Suppressor macrophage treated with lipopolysaccharide for 4 hours (primary cell): Measurements from ENCODE around the gene ELMO3.

ENCODE experiments used
- DNase-seq: peaks from one replicate; pipeline ENCODE4 v3.0.0-alpha.2; 2020

The ELMO3 gene, protein sequence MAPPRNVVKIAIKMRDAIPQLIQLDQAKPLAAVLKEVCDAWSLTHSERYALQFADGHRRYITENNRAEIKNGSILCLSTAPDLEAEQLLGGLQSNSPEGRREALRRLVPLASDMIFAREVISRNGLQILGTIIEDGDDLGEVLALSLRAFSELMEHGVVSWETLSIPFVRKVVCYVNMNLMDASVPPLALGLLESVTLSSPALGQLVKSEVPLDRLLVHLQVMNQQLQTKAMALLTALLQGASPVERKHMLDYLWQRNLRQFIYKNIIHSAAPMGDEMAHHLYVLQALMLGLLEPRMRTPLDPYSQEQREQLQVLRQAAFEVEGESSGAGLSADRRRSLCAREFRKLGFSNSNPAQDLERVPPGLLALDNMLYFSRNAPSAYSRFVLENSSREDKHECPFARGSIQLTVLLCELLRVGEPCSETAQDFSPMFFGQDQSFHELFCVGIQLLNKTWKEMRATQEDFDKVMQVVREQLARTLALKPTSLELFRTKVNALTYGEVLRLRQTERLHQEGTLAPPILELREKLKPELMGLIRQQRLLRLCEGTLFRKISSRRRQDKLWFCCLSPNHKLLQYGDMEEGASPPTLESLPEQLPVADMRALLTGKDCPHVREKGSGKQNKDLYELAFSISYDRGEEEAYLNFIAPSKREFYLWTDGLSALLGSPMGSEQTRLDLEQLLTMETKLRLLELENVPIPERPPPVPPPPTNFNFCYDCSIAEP

DNA sequence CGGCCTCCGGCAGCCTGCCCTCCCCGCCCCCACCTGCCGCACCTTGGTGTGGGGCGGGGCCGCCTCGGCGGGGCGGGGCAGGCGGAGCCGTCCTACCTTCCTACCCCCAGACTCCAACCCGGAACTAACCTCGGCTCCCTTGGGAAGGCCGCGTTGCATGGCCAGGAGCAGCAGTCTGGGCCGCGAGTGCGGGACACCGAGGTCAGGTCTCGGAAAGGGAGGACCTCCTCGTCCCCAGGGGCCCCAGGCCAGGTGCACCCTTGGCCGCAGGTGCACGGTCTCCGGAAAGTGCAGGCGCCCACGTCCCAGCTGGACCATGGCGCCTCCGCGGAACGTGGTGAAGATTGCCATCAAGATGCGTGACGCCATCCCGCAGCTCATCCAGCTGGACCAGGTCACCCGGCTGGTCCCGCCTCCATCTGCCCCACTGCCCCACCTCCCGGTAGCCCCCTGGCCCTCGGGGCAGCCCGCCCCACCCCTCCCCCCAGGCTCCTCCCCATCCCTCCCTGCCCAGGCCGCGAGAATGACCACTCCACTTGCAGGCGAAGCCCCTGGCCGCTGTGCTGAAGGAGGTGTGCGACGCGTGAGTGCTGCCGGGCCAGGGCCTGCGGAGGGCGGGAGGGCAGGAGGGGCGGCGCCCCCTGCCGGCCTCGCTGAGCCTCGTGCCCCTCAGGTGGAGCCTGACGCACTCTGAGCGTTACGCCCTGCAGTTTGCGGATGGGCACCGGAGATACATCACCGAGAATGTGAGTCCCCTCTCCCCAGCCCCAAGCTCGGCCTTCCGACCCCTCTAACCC lies at the start of gene ELMO3:
TSS of gene ELMO3 (plus strand) at position 121 of the 797 bp plus-strand sequence. CDS start at position 317, 196 bp downstream.
- DNase-seq, result no peak

DNA sequence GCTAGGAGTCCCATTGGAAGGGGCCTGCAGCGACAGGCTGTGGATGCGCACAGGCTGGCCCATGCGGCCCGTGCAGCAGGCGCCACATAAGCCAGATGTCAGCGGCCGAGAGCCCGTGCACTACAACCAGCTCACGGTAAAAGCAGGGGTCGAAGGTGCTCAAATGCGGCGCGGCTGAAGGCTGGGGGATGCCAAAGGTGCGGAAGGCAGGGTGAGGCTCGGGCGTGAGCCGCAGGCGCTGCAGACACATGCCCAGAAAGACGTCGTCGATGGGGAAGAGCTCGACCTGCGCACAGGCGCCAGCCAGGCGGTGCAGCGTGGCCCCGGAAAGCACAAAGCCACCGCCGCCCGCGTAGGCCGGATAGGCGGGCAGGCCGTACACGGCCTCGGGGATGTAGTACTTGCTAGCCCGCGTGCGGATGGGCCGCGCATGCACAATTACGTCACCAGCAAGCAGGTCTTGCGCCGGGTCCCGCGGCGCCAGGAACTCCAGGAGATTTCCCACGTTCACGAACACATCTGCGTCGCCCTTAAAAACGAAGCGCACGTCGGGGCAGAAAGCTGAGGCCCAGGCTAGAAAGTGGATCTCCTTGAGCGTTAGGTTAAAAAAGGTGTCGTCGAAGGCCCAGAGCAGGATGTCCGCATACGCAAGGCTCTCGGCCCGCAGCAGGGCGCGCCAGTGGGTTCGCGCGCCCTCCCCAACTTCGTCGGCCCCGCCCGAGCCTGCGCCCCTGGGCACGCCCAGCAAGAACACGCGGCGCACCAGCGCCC lies 49.5 kb upstream of the ELMO3 start:
- no peak for DNase-seq

DNA sequence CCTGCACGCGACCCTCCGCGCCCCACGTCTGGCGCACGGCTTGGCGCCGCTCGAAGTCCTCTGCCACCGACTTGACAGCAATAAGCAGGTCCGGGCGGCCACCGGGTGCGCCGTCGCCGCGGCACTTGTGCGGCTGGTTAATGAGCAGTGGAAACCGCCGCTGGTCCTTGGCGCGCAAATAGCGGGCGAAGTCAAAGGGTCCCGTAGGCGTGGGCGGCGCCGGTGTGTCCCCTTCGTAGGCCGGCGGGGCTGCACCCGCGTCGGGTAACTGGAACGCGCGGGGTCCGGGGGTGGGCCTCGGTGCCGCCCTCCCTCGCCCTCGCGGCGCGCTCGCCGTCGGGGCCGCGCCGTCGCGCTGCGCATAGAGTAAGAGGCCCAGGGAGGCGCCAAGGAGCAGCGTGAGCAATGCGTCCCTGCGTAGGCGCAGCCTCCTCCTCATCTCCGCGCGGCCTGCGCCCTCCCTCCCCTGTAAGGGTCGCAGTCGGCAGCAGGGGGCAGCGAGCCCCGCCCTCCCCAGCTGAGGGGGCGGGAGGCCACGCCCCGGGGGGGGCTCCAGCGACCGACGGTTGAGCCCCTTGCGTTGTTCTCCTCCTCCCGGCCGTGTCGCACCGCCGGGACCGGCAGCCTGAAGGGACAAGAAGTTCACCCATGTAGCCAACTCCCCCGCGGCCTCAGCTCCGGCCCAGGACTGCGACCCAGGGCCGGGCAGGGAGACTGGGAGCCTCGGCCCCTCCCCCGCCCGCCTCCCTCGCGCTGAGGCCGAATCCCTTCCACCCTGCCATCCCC lies 48.7 kb upstream of the ELMO3 start:
- no peak for DNase-seq

DNA sequence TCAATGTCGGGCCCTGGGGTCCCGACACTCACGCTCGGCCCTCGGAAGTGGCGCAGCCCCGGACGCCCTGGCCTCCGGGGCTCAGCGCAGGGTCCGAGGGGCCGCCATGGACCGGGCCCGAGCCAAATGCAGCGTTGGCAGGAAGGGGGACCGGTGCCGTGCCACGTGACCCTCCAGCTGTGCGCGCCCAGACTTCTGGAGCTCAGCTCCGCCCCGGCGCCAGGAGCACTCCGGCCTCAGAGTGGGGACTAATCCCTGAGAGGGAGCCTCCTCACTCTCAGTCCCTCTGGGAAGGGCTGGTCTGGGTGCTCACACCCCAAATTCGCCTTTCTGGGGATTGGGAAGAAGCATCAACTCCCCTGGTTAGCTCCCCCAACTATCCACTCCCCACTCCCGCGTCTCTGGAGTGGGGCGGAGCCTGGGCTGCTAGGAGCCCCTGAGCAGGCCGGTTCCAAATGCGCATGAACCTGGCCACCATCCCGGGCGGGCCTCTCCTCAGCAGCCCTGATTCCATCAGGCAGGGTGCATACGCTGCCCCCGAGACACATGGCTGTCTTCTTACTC lies 48.0 kb upstream of the ELMO3 start, which contains the start of gene B3GNT9:
TSS of gene B3GNT9 (minus strand) at position 166 of the 564 bp plus-strand sequence. CDS start 513 bp downstream, outside the sequence.
- DNase-seq, result no peak

DNA sequence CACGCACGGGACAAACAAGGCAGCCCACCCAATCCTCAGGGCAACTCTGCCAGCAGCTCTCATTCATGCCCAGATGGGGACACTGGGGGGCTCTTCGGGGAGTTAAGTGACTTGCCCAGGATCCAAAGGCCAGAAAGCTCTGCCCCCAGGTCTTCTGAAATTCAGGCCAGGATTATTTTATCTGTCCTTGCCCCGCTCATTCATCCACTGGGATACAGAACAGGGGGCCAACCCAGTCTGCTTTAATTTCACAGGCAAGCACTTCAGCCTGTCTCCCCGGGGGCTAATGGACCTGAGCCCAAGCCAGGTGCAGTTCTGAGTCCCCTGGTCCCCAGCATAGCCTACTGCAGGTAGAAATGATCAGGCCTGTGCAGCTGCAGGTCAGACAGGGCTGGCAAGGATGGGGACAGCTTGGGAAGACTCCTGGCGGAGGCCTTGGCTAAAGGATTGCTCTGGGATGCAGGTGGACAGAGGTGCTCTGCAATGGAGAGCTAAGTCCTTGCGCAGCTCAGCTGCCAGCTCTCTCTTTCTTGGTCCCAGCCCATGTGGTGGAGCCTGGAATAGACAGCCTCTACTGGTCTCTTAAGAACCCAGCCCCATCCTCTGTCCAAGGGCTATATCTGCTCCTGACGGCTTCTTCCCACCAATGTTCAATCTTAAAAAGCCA lies 47.4 kb upstream of the ELMO3 start:
- DNase-seq, result no peak

DNA sequence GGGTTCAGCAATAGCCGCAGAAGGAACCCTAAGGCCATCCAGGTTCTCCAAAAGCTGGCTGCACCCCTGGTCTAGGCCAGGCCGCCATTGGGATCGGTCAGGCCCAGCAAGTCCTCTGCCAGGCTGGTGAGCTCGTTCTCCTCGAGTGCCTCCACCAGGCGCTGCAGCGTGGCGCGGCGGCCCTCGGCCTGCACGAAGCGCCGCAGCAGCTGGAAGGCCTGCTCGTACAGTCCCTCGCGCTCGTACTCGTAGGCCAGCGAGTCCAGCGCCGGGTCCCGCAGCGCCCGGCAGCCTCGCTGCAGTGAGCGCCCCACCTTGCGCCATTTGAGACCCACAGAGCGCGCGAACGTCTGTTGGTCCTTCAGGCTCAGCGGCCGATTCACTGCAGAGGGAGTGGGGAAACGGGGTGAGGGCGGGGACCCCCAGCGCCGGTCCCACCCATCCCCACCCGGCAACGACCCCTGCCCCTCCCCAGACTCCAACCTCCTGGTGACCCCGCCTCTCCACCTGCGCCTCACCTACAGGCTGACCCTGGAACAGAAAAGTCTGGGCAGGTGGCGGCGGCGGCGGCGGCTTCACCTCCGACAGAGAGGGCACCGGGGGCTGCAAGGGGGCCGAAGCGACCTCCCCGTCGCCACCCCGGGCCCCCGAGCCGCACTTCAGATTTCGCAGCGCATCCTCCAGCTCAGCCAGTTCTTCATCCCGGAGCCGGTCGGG lies 44.2 kb upstream of the ELMO3 start:
- DNase-seq, result no peak

DNA sequence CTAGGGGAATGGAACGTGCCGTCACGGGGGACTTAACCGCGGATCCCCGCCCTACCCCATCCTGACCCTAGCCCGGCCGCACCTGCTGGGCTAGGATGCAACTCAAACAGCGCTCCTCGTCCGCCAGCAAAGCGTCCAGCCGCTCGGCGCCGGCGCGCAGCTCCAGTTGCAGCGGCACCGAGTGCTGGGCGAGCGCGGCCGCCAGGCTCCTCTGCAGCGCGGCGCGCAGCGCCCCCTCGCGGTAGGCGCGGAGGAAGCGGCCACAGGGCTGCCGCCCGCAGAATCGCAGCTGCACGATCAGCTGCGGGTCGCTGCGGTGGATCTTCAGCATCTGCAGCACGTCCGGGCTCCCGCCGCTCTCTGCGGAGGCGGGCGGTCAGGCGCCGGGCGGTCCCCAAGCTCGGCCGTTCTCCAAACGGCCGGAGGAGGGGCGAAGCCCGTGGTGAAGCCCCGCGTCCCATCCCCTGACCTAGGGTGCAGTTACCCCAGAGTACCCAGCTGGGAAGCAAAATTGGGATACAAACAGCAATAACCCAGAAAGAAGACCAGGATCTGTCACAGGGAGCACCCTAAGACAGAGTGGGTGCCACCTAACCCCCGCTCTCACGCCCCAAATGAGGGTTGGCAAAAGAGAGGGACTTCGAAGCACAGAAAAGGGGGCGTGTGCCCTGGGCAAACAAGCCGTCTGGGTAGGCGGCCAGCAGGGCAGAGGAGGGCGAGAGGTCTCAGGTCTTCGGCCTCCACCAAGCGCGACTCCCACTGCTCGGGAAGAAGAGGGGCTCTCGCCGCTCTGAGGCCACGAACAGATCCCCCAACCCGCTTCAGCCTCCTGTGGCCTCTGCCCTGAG lies 43.4 kb upstream of the ELMO3 start:
- peak; percentile 87 for DNase-seq

DNA sequence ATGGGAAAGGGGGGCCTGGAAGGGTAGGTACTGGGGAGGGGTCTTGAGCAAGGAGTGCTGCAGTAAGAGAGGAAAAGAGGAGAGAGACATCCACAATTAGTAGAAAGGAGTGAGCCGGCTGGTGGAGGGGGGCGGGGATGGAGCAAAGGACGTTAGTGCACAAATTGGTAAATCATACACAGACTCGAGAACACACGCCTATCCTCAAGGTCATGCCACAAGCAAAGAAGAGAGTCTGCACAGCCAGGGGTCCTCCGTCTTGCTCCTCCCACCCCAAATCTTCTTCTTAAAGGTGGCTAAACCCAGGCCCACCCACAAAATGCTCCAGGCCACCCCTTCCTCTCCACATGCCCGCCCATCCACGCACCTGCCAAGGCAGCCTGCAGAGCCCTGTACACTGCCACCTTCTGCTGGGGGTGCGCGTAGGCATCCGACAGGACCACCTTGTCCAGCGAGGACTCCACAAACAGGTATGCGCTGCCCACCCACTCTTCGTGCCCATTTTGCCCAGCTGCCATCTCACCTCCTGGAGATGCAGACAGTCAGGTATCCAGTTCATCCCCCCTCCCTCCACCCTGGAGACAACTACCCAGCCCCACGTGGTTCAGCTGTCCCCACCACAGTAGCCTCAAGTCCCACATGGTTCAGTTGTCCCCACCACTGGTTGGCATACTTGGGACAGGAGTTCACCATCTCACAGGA lies 42.6 kb upstream of the ELMO3 start:
- no peak for DNase-seq

DNA sequence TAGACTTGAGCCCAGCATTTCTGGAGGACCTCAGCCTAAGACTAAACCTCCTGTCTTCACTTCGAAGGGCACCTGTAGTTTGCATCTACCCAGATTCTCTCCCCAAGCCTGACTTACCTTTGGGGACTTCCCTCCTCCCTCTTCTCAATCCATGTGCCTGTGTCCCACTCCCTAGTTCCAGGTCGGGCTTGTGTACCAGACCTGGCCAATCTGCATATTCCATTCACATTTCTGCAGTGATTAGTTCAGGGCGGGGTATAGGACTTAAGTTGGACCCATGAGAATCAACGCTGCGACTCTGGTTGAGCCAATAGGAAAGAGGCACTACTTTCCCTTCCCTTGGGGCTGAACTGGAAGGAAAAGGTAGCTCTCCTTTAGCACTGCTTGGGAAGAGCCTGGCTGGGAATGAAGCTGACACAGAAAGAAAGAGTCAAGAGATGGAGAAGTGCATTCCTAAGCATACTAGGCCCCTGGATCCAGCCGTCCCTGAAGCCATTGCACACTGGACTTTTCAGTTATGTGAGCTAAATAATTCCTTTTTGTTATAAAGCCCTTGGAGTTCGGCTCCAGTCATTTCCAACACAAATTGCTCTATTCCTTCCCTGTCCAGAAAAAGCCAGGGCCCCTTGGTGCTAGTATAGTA lies 41.7 kb upstream of the ELMO3 start:
- no peak for DNase-seq

DNA sequence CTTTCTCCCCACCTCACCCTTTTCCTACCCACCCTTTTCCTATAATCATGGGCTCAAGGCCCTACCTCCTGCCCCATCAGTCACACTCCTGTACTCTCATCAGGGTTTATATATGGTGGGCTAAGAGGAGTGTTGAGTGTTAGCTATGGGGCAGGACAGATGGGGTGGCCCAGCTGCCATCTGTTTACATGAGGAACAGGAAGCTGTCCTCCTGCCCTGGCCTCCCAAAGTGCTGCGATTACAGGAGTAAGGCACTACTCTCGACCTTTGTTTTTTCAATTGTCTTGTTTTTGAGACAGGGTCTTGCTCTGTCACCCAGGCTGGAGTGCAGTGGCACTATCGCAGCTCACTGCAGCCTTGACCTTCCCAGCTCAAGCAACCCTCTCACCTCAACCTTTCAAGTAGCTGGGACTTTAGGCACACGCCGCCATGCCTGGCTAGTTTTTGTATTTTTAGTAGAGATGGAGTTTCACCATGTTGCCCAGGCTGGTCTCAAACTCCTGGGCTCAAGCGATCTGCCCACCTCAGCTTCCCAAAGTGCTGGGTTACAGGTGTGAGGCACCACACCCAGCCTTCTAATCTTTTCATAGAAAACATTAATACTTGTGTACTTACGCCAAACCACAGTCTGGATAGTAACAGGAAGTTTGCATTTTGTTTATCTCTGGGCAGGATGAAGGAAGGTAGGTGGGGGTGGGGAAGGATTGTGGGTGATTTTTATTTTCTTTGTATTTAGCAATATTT lies 40.9 kb upstream of the ELMO3 start:
- no peak for DNase-seq

DNA sequence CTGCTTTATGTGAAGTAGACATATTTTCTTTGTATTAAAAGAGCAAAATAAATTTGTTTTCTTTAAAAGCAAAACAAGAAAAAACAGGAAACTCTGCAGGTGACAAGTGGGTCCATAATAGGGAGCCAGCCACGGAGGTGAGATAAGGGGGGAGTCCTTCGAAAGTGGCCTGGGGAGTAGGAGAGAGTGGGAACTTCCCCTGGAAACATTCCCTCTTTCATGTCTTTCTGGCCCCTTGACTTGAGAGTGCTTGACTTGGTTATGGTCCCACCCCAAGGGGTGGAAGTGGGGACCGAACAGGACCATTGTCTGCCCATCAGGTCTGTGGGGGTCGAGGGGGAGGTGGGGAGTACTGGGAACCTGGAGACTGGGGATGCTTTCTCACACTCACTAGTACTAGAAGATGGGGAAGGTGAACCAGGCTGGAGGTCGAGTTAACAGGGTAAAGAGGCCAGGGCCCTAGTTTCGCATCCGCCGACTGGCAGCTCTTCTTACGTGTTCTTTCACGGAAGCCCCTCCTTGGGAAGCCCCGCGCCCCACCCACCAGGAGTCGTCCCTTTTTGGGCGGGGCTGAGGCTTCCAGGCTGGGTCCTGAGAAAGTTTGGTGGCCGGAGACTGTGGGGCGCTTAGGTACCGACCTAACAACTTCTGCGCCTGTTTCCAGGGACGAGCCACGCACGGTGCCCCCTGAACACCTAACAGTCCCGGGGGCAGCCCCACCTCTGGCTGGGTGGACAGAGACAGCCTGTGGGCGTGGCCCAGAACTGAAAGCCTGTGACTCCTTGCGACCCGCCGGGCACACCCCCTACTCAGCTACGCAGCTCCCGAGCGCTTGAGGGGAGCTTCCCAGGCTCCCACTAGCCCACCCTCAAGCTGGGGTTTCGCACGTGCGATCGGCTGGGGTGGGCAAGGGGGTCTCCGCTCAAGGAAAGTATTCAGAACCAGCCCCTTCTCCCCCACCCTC lies 40.0 kb upstream of the ELMO3 start:
- DNase-seq, result peak; percentile 96

DNA sequence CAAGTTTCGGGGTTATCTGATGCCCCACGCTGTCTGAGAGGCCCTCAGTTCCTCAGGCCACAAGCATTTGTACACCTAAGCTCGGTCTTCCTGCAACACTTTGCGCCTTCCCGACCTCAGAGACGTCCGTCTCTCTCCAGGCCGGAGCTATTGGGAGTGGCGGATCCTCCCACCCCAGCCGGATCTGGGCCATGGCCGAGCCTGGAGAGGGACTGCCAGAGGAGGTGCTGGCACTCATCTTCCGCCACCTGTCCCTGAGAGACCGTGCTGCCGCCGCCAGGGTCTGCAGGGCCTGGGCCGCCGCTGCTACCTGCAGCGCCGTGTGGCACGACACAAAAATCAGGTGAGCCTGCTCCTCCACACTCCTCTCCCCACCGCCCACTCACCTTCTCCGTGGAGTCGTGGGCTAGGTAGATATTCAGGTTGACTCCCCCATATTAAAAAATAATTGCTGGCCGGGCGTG lies 37.3 kb upstream of the ELMO3 start:
- DNase-seq, result no peak

DNA sequence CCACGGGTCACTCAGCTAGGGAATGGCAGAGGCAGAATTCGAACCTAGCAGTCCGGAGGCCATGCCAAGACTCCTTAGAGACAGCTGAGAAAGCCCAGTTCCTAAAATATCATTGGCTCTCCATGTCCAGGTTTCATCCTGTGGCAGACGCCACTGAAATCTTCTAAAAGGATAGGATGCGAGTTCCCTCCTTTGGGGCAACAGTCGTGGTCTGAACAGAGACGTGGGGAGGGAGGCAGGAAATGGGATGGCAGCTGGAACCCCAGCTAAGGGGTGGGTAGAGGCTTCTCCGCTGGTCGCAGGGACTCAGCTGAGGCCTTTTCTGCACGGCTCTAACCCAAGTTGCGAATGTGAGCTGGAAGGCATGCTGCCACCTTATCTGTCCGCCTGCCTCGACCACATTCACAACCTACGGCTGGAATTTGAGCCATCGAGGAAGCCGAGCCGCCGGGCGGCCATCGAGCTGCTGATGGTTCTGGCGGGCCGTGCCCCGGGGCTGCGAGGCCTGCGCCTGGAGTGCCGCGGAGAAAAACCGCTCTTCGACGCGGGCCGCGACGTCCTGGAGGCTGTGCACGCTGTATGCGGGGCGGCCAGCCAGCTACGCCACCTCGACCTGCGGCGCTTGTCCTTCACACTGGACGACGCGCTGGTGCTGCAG lies 36.3 kb upstream of the ELMO3 start:
- DNase-seq, result no peak

DNA sequence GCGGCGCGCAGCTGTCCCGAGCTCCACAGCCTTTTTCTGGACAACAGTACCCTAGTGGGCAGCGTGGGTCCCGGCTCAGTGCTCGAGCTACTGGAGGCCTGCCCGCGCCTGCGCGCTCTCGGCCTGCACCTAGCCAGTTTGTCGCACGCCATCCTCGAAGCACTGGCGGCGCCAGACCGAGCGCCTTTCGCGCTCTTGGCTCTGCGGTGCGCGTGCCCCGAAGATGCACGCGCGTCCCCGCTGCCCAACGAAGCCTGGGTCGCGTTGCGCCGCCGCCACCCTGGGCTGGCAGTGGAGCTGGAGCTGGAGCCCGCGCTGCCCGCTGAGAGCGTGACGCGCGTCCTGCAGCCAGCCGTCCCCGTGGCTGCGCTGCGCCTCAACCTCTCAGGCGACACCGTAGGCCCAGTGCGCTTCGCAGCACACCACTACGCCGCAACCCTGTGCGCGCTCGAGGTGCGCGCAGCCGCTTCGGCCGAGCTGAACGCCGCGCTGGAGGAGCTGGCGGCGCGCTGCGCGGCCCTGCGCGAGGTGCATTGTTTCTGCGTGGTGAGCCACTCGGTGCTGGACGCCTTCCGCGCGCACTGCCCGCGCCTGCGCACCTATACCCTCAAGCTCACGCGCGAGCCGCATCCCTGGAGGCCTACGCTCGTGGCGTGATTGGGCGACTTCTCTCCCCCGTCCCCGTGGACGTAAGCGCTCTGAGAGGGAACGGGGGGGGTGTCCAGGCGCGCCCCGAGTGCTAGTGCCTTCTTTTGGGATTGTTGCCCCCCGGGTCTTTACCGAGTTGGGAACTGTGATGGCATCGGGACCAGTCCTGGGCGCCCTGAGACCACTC lies 35.5 kb upstream of the ELMO3 start:
- DNase-seq, result no peak
